ENCODE results near the gene TNPO1. TPM values are rescaled to one million over a fixed set of nuclear protein-coding genes. Genes with fewer than 3 reads are reported as not detected.

Gene TNPO1
- total and polyA plus RNA-seq, 2 of the 8 experiments (the other 6 are each of a cell fraction or from before 2014, with no cell fraction given) = 38.5 to 211 TPM

DNA sequence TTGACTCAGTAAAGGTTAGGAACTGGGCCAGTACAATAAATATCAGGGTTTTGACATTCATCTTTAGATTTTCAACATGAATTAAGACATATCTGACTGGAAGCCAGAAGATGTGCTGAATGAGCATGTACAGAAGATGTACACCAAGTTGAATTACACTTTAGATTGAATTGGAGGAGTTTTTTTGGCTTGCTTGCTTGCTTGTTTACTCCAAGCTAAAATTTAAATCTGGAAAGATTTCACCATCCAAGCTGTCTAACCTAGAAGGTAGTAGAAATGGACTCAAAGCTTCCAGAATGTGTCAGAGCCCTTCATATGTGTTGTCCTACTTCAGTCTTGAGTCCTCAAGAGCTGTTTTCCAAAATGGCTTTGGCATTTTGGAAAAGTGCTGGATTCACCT, 90.3 kb downstream of the TNPO1 start:
- H2AFZ ChIP-seq (ENCODE audit: low read length) = no peak overlapping the region
- TF ChIP-seq, protein P1, sequence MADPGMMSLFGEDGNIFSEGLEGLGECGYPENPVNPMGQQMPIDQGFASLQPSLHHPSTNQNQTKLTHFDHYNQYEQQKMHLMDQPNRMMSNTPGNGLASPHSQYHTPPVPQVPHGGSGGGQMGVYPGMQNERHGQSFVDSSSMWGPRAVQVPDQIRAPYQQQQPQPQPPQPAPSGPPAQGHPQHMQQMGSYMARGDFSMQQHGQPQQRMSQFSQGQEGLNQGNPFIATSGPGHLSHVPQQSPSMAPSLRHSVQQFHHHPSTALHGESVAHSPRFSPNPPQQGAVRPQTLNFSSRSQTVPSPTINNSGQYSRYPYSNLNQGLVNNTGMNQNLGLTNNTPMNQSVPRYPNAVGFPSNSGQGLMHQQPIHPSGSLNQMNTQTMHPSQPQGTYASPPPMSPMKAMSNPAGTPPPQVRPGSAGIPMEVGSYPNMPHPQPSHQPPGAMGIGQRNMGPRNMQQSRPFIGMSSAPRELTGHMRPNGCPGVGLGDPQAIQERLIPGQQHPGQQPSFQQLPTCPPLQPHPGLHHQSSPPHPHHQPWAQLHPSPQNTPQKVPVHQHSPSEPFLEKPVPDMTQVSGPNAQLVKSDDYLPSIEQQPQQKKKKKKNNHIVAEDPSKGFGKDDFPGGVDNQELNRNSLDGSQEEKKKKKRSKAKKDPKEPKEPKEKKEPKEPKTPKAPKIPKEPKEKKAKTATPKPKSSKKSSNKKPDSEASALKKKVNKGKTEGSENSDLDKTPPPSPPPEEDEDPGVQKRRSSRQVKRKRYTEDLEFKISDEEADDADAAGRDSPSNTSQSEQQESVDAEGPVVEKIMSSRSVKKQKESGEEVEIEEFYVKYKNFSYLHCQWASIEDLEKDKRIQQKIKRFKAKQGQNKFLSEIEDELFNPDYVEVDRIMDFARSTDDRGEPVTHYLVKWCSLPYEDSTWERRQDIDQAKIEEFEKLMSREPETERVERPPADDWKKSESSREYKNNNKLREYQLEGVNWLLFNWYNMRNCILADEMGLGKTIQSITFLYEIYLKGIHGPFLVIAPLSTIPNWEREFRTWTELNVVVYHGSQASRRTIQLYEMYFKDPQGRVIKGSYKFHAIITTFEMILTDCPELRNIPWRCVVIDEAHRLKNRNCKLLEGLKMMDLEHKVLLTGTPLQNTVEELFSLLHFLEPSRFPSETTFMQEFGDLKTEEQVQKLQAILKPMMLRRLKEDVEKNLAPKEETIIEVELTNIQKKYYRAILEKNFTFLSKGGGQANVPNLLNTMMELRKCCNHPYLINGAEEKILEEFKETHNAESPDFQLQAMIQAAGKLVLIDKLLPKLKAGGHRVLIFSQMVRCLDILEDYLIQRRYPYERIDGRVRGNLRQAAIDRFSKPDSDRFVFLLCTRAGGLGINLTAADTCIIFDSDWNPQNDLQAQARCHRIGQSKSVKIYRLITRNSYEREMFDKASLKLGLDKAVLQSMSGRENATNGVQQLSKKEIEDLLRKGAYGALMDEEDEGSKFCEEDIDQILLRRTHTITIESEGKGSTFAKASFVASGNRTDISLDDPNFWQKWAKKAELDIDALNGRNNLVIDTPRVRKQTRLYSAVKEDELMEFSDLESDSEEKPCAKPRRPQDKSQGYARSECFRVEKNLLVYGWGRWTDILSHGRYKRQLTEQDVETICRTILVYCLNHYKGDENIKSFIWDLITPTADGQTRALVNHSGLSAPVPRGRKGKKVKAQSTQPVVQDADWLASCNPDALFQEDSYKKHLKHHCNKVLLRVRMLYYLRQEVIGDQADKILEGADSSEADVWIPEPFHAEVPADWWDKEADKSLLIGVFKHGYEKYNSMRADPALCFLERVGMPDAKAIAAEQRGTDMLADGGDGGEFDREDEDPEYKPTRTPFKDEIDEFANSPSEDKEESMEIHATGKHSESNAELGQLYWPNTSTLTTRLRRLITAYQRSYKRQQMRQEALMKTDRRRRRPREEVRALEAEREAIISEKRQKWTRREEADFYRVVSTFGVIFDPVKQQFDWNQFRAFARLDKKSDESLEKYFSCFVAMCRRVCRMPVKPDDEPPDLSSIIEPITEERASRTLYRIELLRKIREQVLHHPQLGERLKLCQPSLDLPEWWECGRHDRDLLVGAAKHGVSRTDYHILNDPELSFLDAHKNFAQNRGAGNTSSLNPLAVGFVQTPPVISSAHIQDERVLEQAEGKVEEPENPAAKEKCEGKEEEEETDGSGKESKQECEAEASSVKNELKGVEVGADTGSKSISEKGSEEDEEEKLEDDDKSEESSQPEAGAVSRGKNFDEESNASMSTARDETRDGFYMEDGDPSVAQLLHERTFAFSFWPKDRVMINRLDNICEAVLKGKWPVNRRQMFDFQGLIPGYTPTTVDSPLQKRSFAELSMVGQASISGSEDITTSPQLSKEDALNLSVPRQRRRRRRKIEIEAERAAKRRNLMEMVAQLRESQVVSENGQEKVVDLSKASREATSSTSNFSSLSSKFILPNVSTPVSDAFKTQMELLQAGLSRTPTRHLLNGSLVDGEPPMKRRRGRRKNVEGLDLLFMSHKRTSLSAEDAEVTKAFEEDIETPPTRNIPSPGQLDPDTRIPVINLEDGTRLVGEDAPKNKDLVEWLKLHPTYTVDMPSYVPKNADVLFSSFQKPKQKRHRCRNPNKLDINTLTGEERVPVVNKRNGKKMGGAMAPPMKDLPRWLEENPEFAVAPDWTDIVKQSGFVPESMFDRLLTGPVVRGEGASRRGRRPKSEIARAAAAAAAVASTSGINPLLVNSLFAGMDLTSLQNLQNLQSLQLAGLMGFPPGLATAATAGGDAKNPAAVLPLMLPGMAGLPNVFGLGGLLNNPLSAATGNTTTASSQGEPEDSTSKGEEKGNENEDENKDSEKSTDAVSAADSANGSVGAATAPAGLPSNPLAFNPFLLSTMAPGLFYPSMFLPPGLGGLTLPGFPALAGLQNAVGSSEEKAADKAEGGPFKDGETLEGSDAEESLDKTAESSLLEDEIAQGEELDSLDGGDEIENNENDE (IDR thresholded peaks at IDR 0.05; ENCODE audit: insufficient replicate concordance, low read length) = no peak

More for the DNA sequence above, 90.3 kb downstream of the TNPO1 start:
- Histone ChIP-seq H3K79me1 (ENCODE audit: low read depth, low read length) (no peaks in the 10 kb centered on the region), H3K4me2 (ENCODE audit: insufficient read depth in 1 of 2, low read depth in 2 of 2, low read length in 2 of 2) (no peak overlapping the region), H3K4me1 (replicated peaks in 1 of 4; ENCODE audit: control insufficient read depth in 3 of 4, insufficient read depth in 4 of 4, low read length in 3 of 4) (no peaks in the 10 kb centered on the region), H4K8ac (ENCODE audit: extremely low read depth, insufficient read depth, low read length) (no peak overlapping the region), H2BK120ac (replicated peaks; ENCODE audit: low read depth, low read length) (no peak overlapping the region), H4K20me1 (replicated peaks in 1 of 2; ENCODE audit: control insufficient read depth in 1 of 2, insufficient read depth in 2 of 2, low read length in 2 of 2) (no peaks in the 10 kb centered on the region), H3K9me3 (ENCODE audit: insufficient read depth in 2 of 2, low read depth in 1 of 2, low read length in 1 of 2) (no peaks in the 10 kb centered on the region), H2BK20ac (ENCODE audit: low read length) (no peak overlapping the region), H3K4me3 (ENCODE audit: extremely low read depth in 1 of 4, insufficient read depth in 2 of 4, low read depth in 3 of 4, low read length in 4 of 4) (no peak overlapping the region), H2BK15ac (ENCODE audit: low read length) (no peak overlapping the region), H3K9ac (replicated peaks in 1 of 4; ENCODE audit: extremely low read depth in 1 of 4, low read depth in 3 of 4, low read length in 3 of 4) (no peak overlapping the region), H3K23ac (ENCODE audit: insufficient read length) (no peak overlapping the region), H3K79me2 (ENCODE audit: control insufficient read depth in 1 of 2, insufficient read depth in 2 of 2, low read length in 2 of 2) (no peaks in the 10 kb centered on the region), H3K18ac (ENCODE audit: extremely low read depth, low read length) (no peak overlapping the region), H3K36me3 (ENCODE audit: control insufficient read depth in 2 of 4, insufficient read depth in 4 of 4, low read length in 3 of 4) (peaks cover 7 to 72% (median 35%) of the 10 kb centered on the region in 4 experiments), H2BK12ac (ENCODE audit: low read depth, low read length) (no peak overlapping the region), H2BK5ac (ENCODE audit: low read depth, low read length) (no peak overlapping the region), H3K56ac (replicated peaks; ENCODE audit: insufficient read length, low read depth, low read length) (no peak overlapping the region), H3K4ac (replicated peaks; ENCODE audit: insufficient read length, low read depth, low read length) (no peak overlapping the region), H3K23me2 (ENCODE audit: low read depth, low read length) (no peaks in the 10 kb centered on the region), H3K27ac (ENCODE audit: low read depth, low read length) (no peak overlapping the region), H2AK5ac (ENCODE audit: low read depth, low read length) (no peak overlapping the region), H4K91ac (replicated peaks; ENCODE audit: insufficient read length, low read length) (no peak overlapping the region), H3K27me3 (replicated peaks in 1 of 4; ENCODE audit: control insufficient read depth in 3 of 4, extremely low read depth in 1 of 4, insufficient read depth in 3 of 4, low read length in 3 of 4) (no peaks in the 10 kb centered on the region), H4K5ac (ENCODE audit: insufficient read length, low read depth, low read length) (no peak overlapping the region), H3K14ac (ENCODE audit: insufficient read length) (no peak overlapping the region)
- ChIA-PET CTCF (ENCODE audit: partially characterized antibody) (no interaction called here), POLR2A (ENCODE audit: partially characterized antibody) (interaction anchor here (0.8 to 1.6 kb wide), 3 partner anchors 9 to 14 kb away, joined by 4 to 5 read pairs (median 4); no protein-coding TSS in a partner anchor)
- FAIRE-seq = no peak
- DNase-seq (ENCODE audit: low read depth in 1 of 2, low spot score in 2 of 2) = no peak

All from H1 (cell line).